Fibroblast of pulmonary artery (primary cell): ENCODE results near the gene CRISPLD2.

Experiments used
- DNase-seq: peaks from one replicate; pipeline ENCODE4 v3.0.0-alpha.2; 2010; ENCODE audit warnings: low read depth
- H3K4me3 ChIP-seq: replicated peaks from 2 replicates; pipeline ENCODE4 v1.5.1; 2011; ENCODE audit warnings: low read depth, mild to moderate bottlenecking, control low read depth, low read length, moderate library complexity
- TF ChIP-seq, protein P1 (sequence below): IDR thresholded peaks from 2 replicates; pipeline ENCODE4 v1.5.1; 2011; ENCODE audit warnings: mild to moderate bottlenecking, control low read depth, low read length, inconsistent platforms; ENCODE audit errors: missing control alignments

CRISPLD2 gene

DNA sequence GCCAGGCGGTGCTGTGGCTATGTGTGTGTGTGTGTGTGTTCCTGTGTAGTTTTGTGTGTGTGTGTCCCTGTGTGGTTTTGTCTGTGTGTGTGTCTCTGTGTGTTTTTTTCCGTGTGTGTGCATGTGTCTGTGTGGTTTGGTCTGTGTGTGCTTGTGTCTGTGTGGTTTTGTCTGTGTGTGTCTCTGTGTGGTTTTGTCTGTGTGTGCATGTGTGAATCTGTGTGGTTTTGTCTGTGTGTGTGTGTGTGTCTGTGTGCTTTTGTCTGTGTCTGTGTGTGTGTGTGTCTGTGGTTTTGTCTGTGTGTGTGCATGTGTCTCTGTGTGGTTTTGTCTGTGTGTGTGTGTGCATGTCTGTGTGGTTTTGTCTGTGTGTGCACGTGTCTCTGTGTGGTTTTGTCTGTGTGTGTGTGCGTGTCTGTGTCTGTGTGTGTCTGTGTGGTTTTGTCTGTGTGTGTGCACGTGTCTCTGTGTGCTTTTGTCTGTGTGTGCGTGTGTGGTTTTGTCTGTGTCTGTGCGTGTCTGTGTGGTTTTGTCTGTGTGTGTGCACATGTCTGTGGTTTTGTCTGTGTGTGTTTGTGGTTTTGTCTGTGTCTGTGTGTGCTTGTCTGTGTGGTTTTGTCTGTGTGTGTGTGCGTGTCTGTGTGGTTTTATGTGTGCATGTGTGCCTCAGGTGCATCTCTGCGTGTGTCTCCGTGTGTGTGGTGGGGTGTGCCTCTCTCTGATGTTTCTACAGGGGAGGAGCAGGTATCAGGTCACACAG lies 129.2 kb downstream of the CRISPLD2 start:
- H3K4me3 ChIP-seq: no peak overlapping the region
- TF ChIP-seq, protein P1, sequence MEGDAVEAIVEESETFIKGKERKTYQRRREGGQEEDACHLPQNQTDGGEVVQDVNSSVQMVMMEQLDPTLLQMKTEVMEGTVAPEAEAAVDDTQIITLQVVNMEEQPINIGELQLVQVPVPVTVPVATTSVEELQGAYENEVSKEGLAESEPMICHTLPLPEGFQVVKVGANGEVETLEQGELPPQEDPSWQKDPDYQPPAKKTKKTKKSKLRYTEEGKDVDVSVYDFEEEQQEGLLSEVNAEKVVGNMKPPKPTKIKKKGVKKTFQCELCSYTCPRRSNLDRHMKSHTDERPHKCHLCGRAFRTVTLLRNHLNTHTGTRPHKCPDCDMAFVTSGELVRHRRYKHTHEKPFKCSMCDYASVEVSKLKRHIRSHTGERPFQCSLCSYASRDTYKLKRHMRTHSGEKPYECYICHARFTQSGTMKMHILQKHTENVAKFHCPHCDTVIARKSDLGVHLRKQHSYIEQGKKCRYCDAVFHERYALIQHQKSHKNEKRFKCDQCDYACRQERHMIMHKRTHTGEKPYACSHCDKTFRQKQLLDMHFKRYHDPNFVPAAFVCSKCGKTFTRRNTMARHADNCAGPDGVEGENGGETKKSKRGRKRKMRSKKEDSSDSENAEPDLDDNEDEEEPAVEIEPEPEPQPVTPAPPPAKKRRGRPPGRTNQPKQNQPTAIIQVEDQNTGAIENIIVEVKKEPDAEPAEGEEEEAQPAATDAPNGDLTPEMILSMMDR: no peak
- DNase-seq: no peak

DNA sequence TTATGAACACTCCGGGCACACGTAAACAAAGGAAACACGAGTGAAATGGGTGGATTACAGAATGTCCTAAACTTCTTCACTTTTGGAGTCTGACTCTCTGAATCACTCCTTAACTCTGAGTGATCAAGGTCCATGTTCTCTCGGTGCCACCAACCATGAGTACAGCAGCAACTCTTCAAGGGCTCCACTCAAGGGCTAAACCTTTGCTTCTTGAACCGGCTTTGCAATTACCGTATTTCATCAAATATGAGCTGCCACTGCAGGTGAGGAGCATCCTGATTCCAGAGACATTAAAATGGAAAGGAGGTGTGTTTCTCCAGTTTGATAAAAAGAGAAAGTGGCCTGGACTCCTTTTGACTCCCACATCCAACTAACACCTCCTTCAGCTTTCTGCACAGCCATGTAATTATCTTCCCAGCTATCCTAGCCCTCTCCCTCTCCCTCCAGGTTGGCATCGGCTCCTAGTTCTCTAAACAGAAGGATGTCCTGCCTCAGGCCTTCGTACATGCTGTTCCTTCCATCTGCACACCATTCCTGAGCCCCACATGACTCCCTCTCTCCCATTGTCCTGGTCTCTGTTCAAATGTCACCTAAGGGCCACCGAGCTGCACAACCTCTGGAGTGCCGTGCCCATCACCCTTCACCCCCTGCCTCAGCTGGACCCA lies 130.1 kb downstream of the CRISPLD2 start:
- TF ChIP-seq, protein P1: no peak

DNA sequence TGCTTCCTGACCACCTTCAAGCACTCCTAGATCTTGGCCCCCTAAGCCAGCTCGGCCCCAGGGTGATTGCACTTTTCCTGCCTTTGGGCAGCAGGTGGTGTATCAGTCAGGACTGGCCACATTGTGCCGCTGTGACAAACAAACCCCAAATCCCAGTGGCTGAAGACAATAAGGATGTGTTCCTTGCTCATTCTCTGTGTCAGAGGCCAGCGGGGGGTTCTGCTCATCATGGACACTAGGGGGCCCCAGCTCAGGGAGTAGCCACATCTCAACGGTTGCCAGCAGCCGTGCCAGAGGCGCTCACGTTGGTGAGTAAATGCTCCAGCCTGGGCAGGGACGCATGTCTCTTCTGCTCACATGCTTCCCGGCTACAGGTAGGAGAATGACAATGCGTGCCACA lies 131.1 kb downstream of the CRISPLD2 start:
- TF ChIP-seq, protein P1: no peak
- DNase-seq: no peak
- no peak overlapping the region for H3K4me3 ChIP-seq

More for the DNA sequence above, 130.1 kb downstream of the CRISPLD2 start:
- DNase-seq: no peak
- no peak overlapping the region for H3K4me3 ChIP-seq

DNA sequence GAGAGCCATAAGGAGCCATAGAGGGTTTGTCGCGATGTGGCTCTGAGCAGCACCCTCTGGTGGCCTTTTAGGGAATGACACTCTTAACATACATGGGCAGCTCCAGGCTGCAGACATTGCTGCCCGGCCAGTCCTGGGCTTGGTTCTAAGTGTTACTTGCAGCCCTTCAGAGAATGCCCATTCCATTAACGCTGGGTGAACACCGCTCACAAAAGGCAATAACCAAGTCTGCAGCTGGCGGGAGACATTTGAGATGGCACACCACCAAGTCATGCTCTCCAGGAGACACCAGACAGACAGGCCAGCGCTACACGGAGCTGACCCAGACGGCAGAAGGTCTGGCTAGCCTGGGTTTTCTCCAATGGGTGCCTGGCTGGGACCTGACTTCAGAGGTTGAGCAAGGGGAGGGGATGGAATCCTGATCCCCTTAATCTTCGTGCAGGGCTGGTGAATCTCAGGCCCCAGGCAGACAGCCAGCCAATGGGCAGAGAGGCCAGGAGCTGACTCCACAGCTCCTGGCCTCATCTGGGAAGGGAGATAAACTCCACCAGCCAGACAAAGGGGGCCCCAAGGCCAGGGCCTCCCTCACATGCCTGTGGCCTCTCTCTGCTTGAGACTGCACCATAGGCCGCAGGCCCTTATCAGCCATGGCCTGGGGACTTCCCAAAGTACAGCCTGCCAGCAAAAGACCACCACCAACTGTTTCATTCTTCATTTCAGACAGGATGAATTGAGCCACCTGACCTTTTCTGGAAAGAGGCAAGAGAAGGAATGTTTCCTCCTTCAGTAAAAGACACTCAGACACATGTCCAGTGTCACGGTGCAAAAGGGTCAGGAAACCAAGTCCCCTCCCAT lies 132.8 kb downstream of the CRISPLD2 start:
- TF ChIP-seq, protein P1: peak; percentile 91
- no peak overlapping the region for H3K4me3 ChIP-seq
- DNase-seq: peak; percentile 92

DNA sequence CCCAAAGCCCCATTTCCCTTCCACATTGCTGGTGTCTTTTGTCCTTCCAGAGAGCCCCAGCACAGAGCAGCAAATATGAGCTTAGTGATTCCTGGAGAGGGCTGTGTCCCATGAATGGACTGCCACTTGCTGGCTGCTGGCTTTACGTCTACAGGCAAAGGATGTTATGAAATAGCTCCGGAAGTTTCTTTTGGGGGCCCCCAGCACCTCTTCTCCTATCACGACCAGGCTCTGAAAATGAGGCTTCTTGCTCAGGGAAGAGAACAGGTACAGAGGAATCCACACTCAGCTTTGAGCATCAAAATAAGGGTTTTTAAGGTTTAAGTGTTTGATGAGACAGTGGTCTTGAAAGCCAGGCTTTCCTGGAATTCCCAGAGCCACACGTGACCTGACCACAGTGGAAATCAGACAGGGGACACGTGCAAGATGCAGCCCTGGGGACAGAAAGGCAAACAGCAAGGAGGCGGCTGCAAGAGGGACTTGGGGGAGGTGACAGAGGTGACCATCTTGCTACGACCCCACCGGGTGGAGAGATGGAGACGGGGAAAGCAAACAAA lies 133.5 kb downstream of the CRISPLD2 start:
- H3K4me3 ChIP-seq: no peak overlapping the region
- no peak for DNase-seq
- TF ChIP-seq, protein P1: no peak

DNA sequence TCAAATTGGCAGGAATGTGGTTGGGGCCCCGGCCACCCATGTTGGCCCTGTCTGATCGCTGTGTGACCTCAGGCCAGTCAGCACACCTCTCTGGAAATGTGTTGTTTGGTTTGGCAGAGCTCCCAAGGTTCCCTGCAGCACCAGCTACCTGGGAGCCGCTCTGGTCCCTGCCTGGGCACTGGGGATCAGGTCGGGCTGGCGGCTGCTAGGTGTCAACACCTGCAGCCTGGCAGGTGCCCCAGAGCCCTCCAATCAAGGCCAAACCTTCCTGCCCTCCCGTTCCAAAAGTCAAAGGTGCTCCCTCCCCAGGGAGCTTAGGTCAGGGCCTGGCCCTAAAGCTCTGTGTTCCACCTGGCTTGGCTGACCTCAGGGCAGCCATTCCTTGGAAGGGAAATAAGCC lies 135.6 kb downstream of the CRISPLD2 start:
- no peak for DNase-seq
- H3K4me3 ChIP-seq: no peak overlapping the region

More for the DNA sequence above, 135.6 kb downstream of the CRISPLD2 start:
- TF ChIP-seq, protein P1: no peak
